ENCODE data around the gene SCAANT1.

The SCAANT1 gene

DNA sequence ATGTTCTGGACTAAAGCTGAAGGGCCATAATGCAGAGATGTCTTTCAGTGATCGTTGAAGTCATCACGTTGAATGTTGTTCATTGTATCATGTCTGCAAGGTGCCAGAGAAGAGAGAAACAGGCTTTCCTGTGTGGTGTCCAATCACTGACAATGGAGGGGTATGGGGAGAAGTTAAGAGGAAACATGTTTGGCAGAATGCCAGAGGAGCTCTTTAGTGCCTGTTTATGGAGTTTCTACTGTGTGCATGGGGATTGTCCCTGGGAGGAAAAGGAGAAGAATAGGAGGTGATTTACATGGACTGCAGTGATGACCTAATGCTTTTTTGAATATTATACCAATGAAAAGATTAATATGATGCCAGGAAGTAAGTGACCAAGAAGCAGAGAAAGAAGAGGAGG is 11.7 kb downstream of the SCAANT1 start:
- DNase-seq (ENCODE audit: low read depth) = no peak

DNA sequence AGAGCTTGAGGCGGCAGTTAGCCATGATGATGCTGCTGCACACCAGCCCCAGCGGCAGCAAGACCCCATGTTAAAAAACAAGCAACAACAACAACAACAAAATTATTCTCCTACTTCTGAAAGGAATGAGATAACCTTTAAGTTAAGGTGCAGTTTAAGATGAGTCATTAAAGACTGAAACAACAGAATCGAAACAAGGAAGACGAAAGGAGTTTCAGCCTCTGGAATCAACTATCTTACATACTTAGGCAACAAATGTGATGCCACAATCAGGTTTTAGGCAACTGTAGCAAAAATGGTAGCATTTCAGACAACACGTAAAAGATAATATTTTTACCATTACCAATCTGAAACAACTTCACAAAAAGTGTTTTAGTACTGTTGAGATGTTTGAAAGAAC is 12.2 kb downstream of the SCAANT1 start:
- no peak for DNase-seq (ENCODE audit: low read depth)

DNA sequence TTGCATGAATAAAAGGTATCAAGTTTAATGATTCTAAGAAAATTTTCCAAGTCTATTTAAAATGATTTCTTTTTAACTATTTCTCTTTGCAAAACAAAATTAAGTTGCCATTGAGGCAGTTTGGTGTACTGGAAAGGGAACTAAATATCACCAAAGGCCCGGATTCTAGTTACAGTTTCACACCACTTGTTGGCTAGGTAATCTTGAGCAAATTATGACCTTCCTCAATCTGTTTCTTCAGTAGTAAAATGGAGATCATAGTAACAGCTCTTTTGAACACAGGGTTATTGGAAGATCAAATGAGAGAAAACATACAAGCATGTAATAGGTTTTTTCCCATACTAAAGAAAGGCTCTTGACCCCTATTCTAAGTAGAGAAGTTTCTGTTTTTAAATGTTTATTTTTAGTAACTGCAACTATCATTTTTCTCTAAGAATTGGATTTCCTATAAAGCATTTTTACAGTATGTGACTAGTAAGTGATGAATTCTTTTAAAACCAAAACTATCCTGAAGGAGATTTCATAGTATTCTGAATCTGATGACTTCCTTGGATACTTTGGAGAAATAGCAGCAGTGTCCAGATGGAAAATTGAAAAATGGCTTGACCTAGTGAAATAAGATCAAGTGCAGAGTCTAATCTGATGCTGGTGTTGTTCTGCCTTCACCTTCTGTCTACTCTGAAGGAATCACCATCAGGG is 15.7 kb downstream of the SCAANT1 start:
- no peak for DNase-seq (ENCODE audit: low read depth)

- no peak for DNase-seq (ENCODE audit: low read depth)
These were observed 16.6 kb downstream of the SCAANT1 start for GRCh38 chr3:63895422-63896189.

GRCh38 chr3:63892773-63893352 is 19.3 kb downstream of the SCAANT1 start:
- DNase-seq (ENCODE audit: low read depth) = no peak

- DNase-seq (ENCODE audit: low read depth) = no peak
These were observed 20.7 kb downstream of the SCAANT1 start for GRCh38 chr3:63891518-63891917.

DNA sequence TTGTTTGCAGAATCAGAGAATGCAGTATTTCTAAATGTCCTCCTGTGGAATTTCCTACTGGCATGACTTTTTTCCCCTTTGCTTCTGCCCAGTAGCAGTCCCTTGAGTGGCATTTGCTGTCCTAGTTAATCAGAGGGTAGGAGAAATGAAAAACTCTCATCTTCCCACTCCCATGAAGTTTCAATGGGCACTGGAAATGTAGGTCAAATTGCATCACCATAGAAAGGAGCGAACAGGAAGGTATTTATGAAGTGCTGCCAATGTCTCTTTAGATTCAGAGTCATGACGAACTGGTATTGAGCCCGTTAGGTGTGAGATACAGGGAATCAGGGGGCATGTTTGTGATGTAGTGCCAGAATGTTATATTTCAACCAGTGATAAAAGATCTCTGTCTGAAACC is 25.3 kb downstream of the SCAANT1 start:
- no peak for DNase-seq (ENCODE audit: low read depth)

DNA sequence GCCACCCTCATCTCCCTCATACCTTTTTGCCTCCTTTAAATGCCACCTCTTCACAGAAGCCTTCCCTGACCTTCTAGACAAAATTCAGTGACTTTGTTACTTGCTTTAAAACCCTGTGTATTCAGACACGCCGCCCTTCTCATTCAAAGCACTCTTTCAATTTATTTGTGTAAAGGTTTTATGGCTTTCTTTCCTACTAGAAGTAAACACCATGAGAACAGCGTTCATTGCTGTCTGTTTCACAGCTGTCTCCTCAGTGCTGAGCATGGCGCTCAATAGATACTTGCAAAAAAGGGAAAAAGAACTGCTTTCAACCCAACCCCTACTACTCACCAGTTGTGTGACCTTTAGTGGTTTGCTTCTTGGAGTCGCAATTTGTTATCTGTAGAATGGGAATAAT is 31.5 kb downstream of the SCAANT1 start:
- DNase-seq (ENCODE audit: low read depth) = no peak

GRCh38 chr3:63878394-63879060 is 33.7 kb downstream of the SCAANT1 start:
- DNase-seq (ENCODE audit: low read depth) = no peak

GRCh38 chr3:63877737-63878393 is 34.3 kb downstream of the SCAANT1 start:
- no peak for DNase-seq (ENCODE audit: low read depth)

- no peak for DNase-seq (ENCODE audit: low read depth)
These were observed 35.9 kb downstream of the SCAANT1 start for GRCh38 chr3:63876260-63876659.

- DNase-seq (ENCODE audit: low read depth) = no peak
These were observed 36.7 kb downstream of the SCAANT1 start for GRCh38 chr3:63875510-63875909.

DNA sequence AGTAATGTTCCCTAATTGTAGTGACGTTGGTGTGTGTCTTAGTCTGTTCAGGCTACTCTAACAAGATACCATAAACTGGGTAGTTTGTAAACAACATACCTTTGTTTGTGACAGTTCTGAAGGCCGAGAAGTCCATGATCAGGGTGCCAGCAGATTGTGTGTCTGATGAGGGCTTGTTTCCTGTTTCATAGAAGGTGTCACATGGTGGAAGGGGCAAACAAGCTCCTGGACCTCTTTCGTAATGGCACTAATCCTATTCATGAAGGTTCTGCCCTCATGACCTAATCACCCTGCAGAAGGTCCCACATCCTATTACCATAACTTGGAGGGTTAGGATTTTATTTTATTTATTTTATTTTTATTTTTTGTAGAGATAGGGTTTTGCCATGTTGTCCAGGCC is 37.4 kb downstream of the SCAANT1 start:
- DNase-seq (ENCODE audit: low read depth) = no peak

GRCh38 chr3:63872135-63872924 is 39.9 kb downstream of the SCAANT1 start:
- DNase-seq (ENCODE audit: low read depth) = peak; percentile 64

GRCh38 chr3:63870615-63871005 is 41.6 kb downstream of the SCAANT1 start:
- no peak for DNase-seq (ENCODE audit: low read depth)

DNA sequence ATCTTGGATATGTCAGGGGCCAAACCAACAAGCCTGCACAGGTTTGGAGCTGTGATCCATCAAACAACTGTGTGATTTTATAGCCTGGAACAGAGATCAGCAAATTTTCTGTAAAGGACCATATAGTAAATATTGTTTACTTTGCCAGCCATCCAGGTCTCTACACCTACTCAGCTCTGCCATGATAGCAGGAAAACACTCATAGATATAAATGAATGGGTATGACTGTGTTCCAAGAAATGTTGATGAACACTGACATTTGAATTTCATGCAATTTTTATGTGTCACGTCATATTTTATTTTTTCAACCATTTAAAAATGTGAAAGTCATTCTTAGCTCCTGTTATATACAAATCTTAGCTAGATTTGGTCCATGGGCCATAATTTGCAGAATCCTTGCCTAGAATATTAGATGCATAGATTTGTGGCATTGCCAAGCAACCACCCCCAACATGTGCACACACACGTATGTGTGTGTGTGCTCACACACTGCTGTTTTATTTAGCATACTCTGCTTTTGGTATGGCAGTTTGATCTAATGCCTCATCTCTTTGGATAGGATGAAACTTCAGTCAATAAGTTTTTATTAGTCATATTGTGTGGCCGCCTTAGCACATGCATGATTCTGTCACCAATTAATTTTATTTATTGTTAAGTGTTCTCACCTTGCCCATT is 42.1 kb downstream of the SCAANT1 start:
- DNase-seq (ENCODE audit: low read depth) = no peak

DNA sequence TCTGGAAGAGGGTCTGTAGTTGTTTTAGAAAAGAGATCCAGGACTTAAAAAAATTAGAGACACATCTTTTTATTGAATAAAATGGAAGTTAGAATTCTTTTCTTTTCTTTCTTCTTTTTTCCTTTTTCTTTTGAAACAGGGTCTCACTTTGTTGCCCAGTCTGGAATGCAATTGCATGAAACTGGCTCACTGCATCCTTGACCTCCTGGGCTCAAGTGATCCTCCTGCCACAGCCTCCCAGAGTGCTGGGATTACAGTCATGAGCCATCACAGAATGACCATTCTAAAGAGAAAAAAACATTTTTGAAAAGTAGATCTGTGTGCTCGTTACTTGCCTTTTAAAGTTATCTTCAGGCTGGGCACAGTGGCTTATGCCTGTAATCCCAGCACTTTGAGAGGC is 45.0 kb downstream of the SCAANT1 start:
- no peak for DNase-seq (ENCODE audit: low read depth)

- DNase-seq (ENCODE audit: low read depth) = no peak
These were observed 47.2 kb downstream of the SCAANT1 start for GRCh38 chr3:63864965-63865327.

DNA sequence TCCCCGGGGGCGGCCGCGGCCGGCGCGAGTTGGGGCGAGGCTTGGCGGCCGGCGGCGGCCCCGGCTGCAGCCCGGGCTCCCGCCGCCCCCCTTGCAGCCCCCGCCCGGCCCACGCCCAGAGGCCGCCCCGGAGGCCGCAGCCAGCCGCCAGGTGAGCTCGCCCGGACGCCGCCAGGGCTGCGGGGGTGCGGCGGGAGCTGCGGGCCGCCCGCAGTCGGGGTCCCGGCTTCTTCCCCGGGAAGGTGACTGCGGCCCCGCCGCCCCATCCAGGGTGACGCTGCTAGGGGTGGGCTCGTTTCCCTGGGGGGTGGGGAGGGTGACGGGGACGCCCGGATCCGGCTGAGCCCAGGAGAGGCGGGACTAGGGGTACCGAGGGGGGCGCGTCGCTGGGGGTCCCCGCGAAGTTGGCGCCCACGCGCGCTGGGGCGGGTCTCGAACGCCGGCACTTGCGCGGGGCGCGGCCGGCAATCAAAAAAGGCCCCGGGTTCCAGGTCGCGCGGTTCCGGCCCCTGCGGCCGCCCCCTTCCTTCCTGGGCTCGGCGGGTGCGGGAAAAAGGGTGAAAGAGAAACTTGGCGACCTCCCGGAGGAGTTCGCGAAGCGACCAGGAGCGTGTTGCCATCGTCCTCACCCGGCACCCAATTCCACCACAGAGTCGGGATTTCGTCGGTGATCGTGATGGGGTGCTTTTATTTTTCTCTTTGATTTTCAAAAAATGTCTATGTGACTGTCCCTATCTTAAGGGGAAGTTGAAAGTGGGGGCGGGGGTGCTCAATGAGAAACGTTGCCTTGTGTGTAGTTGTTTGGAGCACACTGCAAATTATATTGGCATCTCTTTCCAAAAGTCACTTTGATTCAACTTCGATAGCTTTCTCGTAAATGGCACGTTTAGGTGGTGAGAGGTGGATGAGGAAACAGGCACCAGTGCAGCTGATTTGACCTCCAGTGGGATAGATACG is 47.9 kb downstream of the SCAANT1 start:
- no peak for DNase-seq (ENCODE audit: low read depth)

All from fibroblast of gingiva (primary cell).